Keratinocyte (primary cell): Measurements from ENCODE around the gene CELA2B. TPM values are rescaled to one million over a fixed set of nuclear protein-coding genes. Genes with fewer than 3 reads are reported as not detected.
"Not testable (repeated sequence)": the region's sequence is repeated elsewhere in the genome, so short reads cannot be mapped to it uniquely, and the experiment has no call there.

ENCODE experiments used
- DNase-seq: peaks from one replicate; pipeline ENCODE4 v3.0.0-alpha.2; 2011; ENCODE audit warnings: low read depth, missing footprints, low spot score
- FAIRE-seq: peaks from 2 replicates; lab custom pipeline; 2011; peaks lifted over from hg19 to GRCh38; lab: Jason Lieb, UNC
- H2AFZ ChIP-seq: 2 replicates; pipeline ENCODE4 v1.6.0; 2012; ENCODE audit warnings: low read length, control low read depth, inconsistent platforms; ENCODE audit not compliant: control insufficient read depth
- H3K27ac ChIP-seq: 2 replicates; pipeline ENCODE4 v1.5.1; 2011; ENCODE audit warnings: low read length; ENCODE audit not compliant: control insufficient read depth, insufficient read depth
- H3K27me3 ChIP-seq: 3 replicates; pipeline ENCODE4 v1.6.0; 2011; ENCODE audit warnings: low read length; ENCODE audit not compliant: control insufficient read depth, insufficient read depth; ENCODE audit errors: extremely low read depth
- H3K36me3 ChIP-seq, 2 experiments: 2 replicates in 1 of 2; 3 replicates in 1 of 2; pipeline ENCODE4 v1.5.1; 2011; ENCODE audit warnings: low read length in 2 of 2, mild to moderate bottlenecking in 1 of 2; ENCODE audit not compliant: control insufficient read depth in 2 of 2, insufficient read depth in 2 of 2; ENCODE audit errors: extremely low read depth in 1 of 2
- H3K4me1 ChIP-seq: 3 replicates; pipeline ENCODE4 v1.5.1; 2011; ENCODE audit warnings: low read length; ENCODE audit not compliant: control insufficient read depth, insufficient read depth; ENCODE audit errors: extremely low read depth
- H3K4me2 ChIP-seq: 3 replicates; pipeline ENCODE4 v1.6.0; 2011; ENCODE audit warnings: low read depth, low read length; ENCODE audit not compliant: control insufficient read depth, insufficient read depth; ENCODE audit errors: extremely low read depth
- H3K4me3 ChIP-seq, 3 experiments: fragments of 200-600 bp in 1 of 3; sonication (generic) in 1 of 3; 2 replicates in 2 of 3; 3 replicates in 1 of 3; pipeline ENCODE4 v1.5.1; 2011 to 2016; ENCODE audit warnings: low read length in 3 of 3, mild to moderate bottlenecking in 3 of 3, control low read depth in 2 of 3, inconsistent platforms in 1 of 3, low read depth in 1 of 3, mixed read lengths in 1 of 3, mixed run types in 1 of 3, moderate library complexity in 1 of 3; ENCODE audit not compliant: control insufficient read depth in 2 of 3, insufficient read depth in 2 of 3; ENCODE audit errors: extremely low read depth in 1 of 3
- H3K79me2 ChIP-seq: 2 replicates; pipeline ENCODE4 v1.6.0; 2012; ENCODE audit warnings: low read length; ENCODE audit not compliant: control insufficient read depth, insufficient read depth
- H3K9ac ChIP-seq: 3 replicates; pipeline ENCODE4 v1.6.0; 2011; ENCODE audit warnings: low read length; ENCODE audit not compliant: control insufficient read depth, insufficient read depth; ENCODE audit errors: extremely low read depth
- H3K9me1 ChIP-seq: 3 replicates; pipeline ENCODE4 v1.6.0; 2011; ENCODE audit warnings: low read length; ENCODE audit not compliant: control insufficient read depth, insufficient read depth; ENCODE audit errors: extremely low read depth
- H3K9me3 ChIP-seq: 2 replicates; pipeline ENCODE4 v1.5.1; 2012; ENCODE audit warnings: low read depth, low read length; ENCODE audit not compliant: control insufficient read depth
- H4K20me1 ChIP-seq: 3 replicates; pipeline ENCODE4 v1.6.0; 2011; ENCODE audit warnings: low read length; ENCODE audit not compliant: control insufficient read depth, insufficient read depth; ENCODE audit errors: extremely low read depth
- CTCF ChIP-seq, 3 experiments: IDR thresholded peaks in 1 of 3; conservative IDR thresholded peaks in 1 of 3; optimal IDR thresholded peaks in 1 of 3; 2 replicates in 2 of 3; 3 replicates in 1 of 3; pipeline versions ENCODE3 to v1.5.1; 2011; ENCODE audit warnings: low read length in 3 of 3, mild to moderate bottlenecking in 3 of 3, moderate library complexity in 2 of 3, control low read depth in 1 of 3, inconsistent platforms in 1 of 3; ENCODE audit not compliant: insufficient read depth in 2 of 3; ENCODE audit errors: extremely low read depth in 1 of 3
- EZH2 ChIP-seq: IDR thresholded peaks from one replicate; pipeline ENCODE4 v1.6.1; 2012; ENCODE audit warnings: inconsistent platforms, mild to moderate bottlenecking, low read length, moderate library complexity
- dilution Hi-C: fragments of 300-500 bp; cut with MboI; formaldehyde crosslinking; loops from one replicate; pipeline ENCODE4 v1.7.0; 2020; ENCODE audit warnings: low sequenced_read_pairs; ENCODE audit not compliant: extremely low pct_ligation_motif_present
- polyA plus RNA-seq, 5 experiments: library from polyadenylated mRNA; depleted of rRNA in 3 of 5; stranded (reverse) in 3 of 5; stranded (forward) in 1 of 5; unstranded in 1 of 5; fragments of >200 nt; gene quantifications; 1 replicate in 1 of 5; 2 replicates in 3 of 5; 3 replicates in 1 of 5; pipeline versions ENCODE4 v1.2.1 to v1.2.3, GENCODE V29; 2011 to 2012; ENCODE audit warnings: missing spikeins in 2 of 5, low read depth in 1 of 5, low replicate concordance in 1 of 5

Gene CELA2B
- polyA plus RNA-seq, 1 donor (not counting 4 experiments of a cell fraction or from before 2014, with no cell fraction given), result not detected

- Histone ChIP-seq H3K9me1 (no peaks in the 10 kb centered on the region), H3K27ac (no peak overlapping the region), H3K9ac (no peak overlapping the region), H3K9me3 (no peaks in the 10 kb centered on the region), H3K36me3 (peaks cover 4 to 15% of the 10 kb centered on the region in 2 experiments), H3K4me3 (no peak overlapping the region), H3K4me2 (no peak overlapping the region), H3K27me3 (no peaks in the 10 kb centered on the region), H4K20me1 (peaks cover 3% of the 10 kb centered on the region), H3K4me1 (peaks cover 6% of the 10 kb centered on the region), H3K79me2 (no peaks in the 10 kb centered on the region), H2AFZ (no peak overlapping the region)
- FAIRE-seq, result no peak
- TF ChIP-seq EZH2, result no peak
- dilution Hi-C loops, result no loop called here
- DNase-seq, result no peak
Measured at GRCh38 chr1:15433471-15433870, 42.4 kb upstream of the CELA2B start.

DNA sequence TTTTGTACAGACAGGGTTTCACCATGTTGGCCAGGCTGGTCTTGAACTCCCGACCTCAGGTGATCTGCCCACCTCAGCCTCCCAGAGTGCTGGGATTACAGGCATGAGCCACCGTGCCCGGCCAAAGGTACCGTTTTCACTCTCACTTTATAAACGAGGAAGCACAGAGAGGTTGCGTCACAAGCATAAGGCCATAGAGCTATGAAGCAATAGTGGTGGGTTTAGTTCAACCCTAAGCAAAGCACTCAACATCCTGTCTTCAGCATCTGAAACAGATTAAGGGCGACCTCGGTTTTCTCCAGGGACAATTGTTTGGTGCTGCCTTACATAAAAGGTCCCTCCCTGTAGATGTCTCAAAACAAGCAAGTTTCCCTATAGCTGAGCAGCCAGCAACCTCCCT is 41.2 kb upstream of the CELA2B start:
- DNase-seq, H3K4me2 ChIP-seq, H3K27ac ChIP-seq, H3K4me3 ChIP-seq, H2AFZ ChIP-seq, H3K79me2 ChIP-seq, dilution Hi-C loops, H3K4me1 ChIP-seq, H3K9me1 ChIP-seq, H3K9me3 ChIP-seq, H4K20me1 ChIP-seq, H3K9ac ChIP-seq, FAIRE-seq, H3K36me3 ChIP-seq, H3K27me3 ChIP-seq: not testable (repeated sequence)

GRCh38 chr1:15435239-15436077 is 40.4 kb upstream of the CELA2B start:
- DNase-seq (no peak), FAIRE-seq (no peak)
- Histone ChIP-seq H3K4me3 (no peak overlapping the region), H3K79me2 (no peaks in the 10 kb centered on the region), H3K4me1 (no peaks in the 10 kb centered on the region), H3K27me3 (no peaks in the 10 kb centered on the region), H3K9me3 (no peaks in the 10 kb centered on the region), H3K27ac (no peak overlapping the region), H3K9ac (no peak overlapping the region), H3K4me2 (no peak overlapping the region), H2AFZ (no peak overlapping the region), H3K36me3 (peaks cover 1 to 6% of the 10 kb centered on the region in 2 experiments), H4K20me1 (peaks cover 3% of the 10 kb centered on the region), H3K9me1 (no peaks in the 10 kb centered on the region)
- dilution Hi-C loops, result no loop called here
- TF ChIP-seq CTCF (optimal IDR thresholded peaks at IDR 0.05 in 1 of 3, IDR thresholded peaks at IDR 0.05 in 1 of 3, conservative IDR thresholded peaks at IDR 0.05 in 1 of 3; ENCODE audit: extremely low read depth in 1 of 3, insufficient read depth in 2 of 3, low read length in 3 of 3) (no peak), EZH2 (no peak)
